HG02571 (cell line): ENCODE measurements around the gene DGKD.

Experiments
- ATAC-seq: cut with Tn5 transposase; IDR thresholded peaks from one replicate; pipeline ENCODE4 v1.9.1; 2021; ENCODE audit warnings: mild to moderate bottlenecking, moderate library complexity; ENCODE audit not compliant: unreplicated experiment

The DGKD gene

DNA sequence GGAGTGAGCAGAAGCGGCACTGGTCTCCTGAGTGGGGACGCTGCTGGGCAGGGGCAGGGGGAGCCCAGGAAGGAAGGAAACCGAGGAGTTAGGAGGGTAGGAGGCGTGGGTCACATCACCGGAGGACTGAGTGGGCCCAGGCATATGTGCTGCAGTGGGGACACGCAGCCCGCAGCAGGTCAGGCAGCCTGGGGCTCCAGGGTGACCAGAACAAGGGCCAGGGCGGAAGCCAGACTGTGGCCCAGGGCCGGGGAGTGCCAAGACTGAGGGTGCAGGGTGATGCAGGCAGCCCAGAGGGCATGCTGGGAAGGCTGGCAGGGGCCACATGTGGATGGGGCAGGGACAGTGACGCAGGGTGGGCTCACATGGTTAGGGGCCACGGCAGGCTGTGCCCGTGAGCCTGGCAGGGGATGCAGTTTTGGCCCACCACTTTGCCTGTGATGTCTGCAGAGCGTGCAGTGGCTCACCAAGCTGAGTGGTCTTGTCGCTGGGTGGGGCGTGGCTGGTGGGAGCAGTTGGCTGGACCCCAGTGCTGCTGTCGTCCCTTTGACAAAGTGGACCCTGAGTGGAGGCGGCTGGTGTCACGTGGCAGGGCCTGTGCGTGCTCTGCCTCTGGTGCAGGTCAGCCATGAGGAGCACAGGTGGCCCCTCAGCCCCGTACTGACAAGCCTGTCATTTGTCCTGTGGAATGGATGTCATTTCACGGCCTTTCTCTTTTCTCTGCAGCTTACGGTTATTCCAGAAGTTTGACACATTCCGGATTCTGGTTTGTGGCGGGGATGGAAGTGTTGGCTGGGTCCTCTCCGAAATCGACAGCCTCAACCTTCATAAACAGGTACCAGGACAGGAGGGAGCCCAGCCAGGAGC is 87.1 kb downstream of the DGKD start:
- no peak for ATAC-seq

- no peak for ATAC-seq
These were observed 87.7 kb downstream of the DGKD start for GRCh38 chr2:233442028-233442310.

- ATAC-seq, result peak; percentile 48
These were observed 89.4 kb downstream of the DGKD start for GRCh38 chr2:233443511-233444183.

- ATAC-seq, result no peak
These were observed 90.2 kb downstream of the DGKD start for GRCh38 chr2:233444501-233444900.

DNA sequence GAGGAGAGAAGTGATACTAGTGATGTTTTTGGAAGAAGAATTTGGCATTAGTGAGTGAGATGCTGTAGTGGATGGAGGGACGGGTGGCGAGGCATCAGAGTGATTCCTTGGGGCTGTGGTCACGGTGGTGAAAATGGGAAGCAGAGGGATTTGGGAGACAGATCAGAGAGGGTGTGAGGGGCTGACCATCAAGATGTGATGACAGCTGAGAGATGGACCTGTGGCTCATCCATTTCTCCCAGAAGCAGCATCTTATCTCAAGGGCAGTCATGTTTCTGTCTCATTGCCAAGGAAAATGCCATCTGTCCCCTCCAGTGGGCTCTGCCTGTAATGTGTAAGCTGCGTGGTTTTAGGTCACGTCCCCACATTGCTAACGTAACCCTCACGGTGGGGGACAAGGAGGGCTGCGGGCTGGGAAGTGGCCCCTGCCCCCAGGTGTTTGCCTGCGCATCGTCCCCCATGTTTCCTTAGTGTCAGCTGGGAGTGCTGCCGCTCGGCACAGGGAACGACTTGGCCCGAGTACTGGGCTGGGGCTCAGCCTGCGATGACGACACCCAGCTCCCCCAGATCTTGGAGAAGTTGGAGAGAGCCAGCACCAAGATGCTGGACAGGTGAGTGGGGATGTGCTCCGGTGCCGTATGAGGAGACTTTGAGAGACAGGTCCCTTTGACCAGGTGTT is 91.0 kb downstream of the DGKD start:
- no peak for ATAC-seq

DNA sequence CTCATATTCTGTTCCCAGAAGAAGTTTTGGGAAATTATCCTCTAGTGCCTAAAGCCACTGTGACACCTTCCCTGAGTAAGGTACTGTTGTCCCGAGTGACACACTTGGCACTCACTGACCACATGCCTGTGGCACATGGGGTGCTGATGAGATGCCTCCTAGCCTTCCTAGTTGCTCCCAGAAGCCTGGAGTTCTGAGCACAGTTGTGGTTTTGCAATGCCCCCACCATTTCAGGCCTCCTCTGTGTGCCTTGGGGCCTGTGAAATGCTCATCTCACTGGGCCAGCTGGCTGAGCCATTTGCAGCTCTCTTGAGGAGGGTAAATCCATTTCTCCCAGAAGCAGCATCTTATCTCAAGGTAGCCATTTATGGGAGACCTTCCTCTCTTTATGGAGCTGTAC is 91.8 kb downstream of the DGKD start:
- no peak for ATAC-seq

GRCh38 chr2:233446606-233447305 is 92.5 kb downstream of the DGKD start:
- no peak for ATAC-seq

- ATAC-seq, result no peak
These were observed 93.4 kb downstream of the DGKD start for GRCh38 chr2:233447506-233448219.

DNA sequence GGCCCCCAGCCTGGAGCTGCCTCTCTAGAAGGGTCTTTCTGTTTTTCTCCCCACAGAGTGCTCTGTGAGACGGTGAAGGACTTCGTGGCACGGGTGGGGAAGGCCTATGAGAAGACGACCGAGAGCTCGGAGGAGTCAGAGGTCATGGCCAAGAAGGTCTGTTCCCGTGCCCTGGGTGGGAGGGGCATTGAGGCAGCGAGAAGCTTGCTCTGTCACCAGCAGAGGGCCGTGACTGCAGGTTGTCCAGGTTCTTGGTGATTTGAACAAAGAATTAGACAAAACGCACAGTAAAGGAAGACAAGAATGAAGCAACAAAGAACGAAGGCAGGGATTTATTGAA is 93.9 kb downstream of the DGKD start:
- ATAC-seq, result no peak

GRCh38 chr2:233448575-233448974 is 94.3 kb downstream of the DGKD start:
- no peak for ATAC-seq

- ATAC-seq, result no peak
These were observed 95.0 kb downstream of the DGKD start for GRCh38 chr2:233449081-233449901.

GRCh38 chr2:233449921-233450863 is 95.9 kb downstream of the DGKD start:
- no peak for ATAC-seq

DNA sequence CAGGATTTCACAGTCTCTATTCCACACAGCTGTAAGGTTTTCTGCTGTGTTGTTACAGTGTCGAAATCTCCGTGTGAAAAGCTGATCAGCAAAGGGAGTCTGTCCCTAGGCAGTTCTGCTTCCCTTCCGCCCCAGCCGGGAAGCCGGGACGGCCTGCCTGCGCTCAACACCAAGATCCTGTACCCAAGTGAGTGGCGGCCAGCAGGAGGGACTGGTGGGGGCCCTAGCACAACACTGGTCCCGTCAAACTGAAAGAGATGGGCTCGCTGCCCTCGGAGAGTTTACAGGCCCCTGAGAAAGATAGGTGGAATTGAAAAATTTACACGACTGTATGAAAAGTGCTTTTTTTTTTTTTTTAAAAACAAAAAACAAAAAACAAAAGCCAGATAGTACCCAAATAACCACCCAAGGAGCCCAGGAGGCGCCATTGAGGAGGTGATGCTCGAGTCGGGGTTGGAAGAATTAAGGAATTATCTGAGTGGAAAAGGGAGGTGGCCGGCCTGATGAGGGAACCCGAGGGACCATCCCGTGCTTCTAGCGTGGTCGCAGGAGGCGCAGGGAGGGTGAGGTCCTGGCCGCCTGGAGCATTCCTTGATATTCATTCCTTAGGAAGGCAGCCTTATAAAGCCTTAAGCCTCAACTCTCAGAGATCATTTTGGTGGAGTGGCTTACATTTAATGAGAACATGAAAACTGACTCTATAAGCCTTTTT is 96.7 kb downstream of the DGKD start:
- ATAC-seq, result no peak

DNA sequence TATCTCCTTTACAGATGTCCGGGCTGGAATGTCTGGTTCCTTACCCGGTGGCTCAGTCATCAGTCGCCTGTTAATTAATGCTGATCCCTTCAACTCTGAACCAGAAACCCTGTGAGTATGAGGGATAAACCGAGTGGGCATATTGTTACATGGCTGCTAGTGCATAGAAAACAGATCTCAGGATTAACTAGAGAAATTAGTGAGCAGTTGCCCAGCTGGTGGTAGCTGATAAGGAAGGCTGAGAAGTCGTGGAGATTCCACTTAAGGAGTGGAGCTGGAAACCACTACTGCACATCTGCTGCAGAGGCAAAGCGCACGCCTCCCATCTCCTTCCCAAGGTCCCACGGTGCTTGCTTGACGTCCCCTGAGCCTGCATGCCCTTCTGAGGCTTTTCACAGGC is 97.7 kb downstream of the DGKD start:
- ATAC-seq, result no peak

DNA sequence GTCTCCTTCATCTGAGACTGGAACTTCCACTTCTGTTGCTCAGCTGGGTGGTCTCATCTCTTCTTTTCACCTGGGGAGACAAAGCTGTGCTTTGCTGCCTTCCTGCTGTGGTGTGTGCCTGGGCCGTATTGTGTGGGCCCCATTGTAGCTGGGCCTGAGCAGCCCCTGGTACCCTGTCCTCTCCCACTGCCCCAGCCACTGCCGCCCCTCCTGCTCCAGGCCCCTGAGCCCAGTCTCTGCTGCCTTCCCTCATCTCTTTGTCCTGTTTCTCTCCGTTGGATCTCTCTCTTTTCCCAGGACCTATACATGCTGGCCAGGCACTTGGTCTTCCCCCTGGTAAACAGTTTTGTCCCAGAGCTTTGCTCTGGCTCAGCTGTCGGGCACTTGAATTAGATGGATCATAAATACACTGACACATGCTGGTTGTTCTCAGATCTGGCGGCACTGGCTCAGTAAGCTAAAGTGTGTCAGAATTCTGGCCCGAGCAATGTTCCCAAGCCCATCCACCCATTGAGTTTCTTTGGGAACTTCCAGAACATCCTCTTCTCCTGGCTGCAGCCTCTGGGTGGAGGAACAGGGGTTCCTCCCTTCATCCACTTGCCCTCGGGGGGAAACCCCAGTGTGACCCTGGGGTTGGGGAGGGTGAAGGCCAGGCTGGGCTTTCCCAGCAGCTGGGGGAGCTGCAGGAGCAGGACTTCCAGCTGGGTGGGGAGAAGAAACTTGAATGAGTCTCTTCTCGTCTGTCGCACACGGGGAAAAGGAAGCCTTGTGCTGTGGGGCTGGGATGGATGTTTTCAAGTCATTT is 99.0 kb downstream of the DGKD start:
- no peak for ATAC-seq

DNA sequence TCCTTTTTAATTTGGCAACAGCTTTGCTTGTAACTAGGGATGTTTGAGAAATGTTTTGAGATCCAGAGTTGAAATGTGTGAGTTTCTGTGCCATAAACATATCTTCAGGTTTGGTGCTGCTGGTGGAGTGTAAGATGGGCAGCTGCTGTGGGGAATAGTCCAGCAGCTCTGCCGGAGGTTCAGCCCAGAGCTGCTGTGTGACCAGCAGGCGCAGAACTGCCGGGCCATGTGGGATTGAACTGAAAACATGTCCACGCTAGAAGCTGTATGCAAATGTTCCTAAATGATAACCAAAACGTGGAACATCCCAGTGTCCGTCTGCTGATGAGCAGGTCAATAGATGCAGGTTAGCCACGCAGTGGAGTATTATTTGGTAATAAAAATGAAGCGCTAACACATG is 99.6 kb downstream of the DGKD start:
- ATAC-seq, result no peak

DNA sequence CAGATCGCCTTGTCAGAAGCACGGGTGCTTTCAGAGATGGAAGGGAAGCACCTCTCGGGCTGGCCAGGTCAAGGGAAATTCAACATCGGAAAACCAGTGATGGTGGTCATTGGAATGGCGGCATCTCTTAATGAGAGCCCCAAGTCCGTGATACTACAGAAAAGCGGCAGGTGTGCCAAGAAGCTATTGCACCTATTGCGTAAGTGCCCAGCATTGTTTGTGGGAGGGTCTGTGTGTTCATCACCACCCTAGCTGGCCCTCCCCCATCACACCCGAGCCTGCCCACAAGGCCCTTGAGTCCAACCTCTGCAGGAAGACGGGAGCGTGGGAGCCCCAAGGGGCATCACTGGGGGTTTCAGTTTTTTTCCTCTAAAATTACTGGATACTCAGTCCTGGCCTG is 100.7 kb downstream of the DGKD start:
- ATAC-seq, result no peak

DNA sequence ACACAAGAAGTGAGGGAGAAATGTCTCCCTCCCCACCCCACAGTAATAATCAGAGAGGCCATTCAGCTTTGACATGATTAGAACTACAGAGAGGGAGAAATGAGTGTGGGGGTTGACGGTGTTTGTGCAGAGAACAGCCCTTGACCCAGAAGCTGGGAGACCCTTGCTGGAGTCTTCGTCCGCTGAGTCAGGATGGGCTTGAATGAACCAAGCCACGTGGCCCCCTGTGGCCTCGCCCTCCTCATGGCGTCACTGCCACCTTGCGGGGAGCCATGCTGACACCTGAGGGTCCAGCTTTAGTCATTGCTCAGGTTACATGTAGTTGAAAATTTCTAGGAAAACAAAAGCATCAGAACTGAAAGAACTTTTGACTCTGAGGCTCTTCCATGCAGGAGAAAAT is 101.2 kb downstream of the DGKD start:
- ATAC-seq, result no peak
